Endothelial cell of umbilical vein (primary cell): Measurements from ENCODE around the gene SERBP1.

ENCODE experiments used
- EZH2 ChIP-seq: IDR thresholded peaks from 2 replicates; pipeline ENCODE4 v1.6.1; 2012; ENCODE audit warnings: borderline replicate concordance, low read depth, mild to moderate bottlenecking, moderate library complexity, low read length, inconsistent platforms; ENCODE audit not compliant: severe bottlenecking
- POLR2AphosphoS5 ChIP-seq: IDR thresholded peaks from 2 replicates; pipeline ENCODE4 v1.6.1; 2012; ENCODE audit warnings: low read depth, mild to moderate bottlenecking, control low read depth, low read length, moderate library complexity; ENCODE audit not compliant: insufficient read depth

DNA sequence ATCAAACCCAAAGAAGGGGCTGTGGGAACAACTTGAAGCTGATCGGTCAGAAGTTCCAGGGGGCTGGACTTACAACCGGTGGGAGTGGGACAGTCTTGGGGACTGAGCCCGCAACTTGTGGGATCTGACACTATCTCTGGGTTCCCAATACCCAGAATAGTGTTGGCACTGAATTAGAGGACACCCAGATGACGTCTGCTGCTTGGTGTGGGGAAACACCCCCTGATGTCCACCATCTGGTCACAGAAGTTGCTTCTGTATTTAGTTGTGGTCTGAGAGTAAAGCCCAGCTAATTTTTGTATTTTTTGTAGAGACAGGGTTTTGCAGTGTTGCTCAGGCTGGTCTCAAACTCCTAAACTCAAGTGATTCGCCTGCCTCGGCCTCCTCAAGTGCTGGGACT lies 28.8 kb downstream of the SERBP1 start:
- TF ChIP-seq POLR2AphosphoS5 (no peak), EZH2 (no peak)
